Measurements from ENCODE around the gene HIVEP3.

Gene HIVEP3

GRCh38 chr1:41661428-41662060, 257.2 kb downstream of the HIVEP3 start:
- DNase-seq, result no peak

- DNase-seq, result no peak
Observed at GRCh38 chr1:41660570-41661427, 257.9 kb downstream of the HIVEP3 start.

GRCh38 chr1:41659903-41660302, 258.8 kb downstream of the HIVEP3 start:
- DNase-seq, result no peak

GRCh38 chr1:41659159-41659495, 259.6 kb downstream of the HIVEP3 start:
- no peak for DNase-seq

GRCh38 chr1:41658431-41659158, 260.1 kb downstream of the HIVEP3 start:
- peak in 1 of 2 donors; percentile 31 for DNase-seq

- DNase-seq, result no peak
Observed at GRCh38 chr1:41657679-41658295, 260.9 kb downstream of the HIVEP3 start.

- no peak for DNase-seq
Observed at GRCh38 chr1:41656825-41657500, 261.8 kb downstream of the HIVEP3 start.

GRCh38 chr1:41656068-41656467, 262.7 kb downstream of the HIVEP3 start:
- DNase-seq, result no peak

- DNase-seq, result no peak
Observed at GRCh38 chr1:41655632-41656031, 263.1 kb downstream of the HIVEP3 start.

- no peak for DNase-seq
Observed at GRCh38 chr1:41653574-41653973, 265.1 kb downstream of the HIVEP3 start.

- DNase-seq, result no peak
Observed at GRCh38 chr1:41652384-41653265, 266.1 kb downstream of the HIVEP3 start.

- DNase-seq, result peak in 1 of 2 donors; percentile 31
Observed at GRCh38 chr1:41650028-41650880, 268.5 kb downstream of the HIVEP3 start.

- no peak for DNase-seq
Observed at GRCh38 chr1:41649396-41650027, 269.2 kb downstream of the HIVEP3 start.

- DNase-seq, result no peak
Observed at GRCh38 chr1:41648844-41649243, 269.9 kb downstream of the HIVEP3 start.

GRCh38 chr1:41648230-41648629, 270.5 kb downstream of the HIVEP3 start:
- no peak for DNase-seq

- DNase-seq, result no peak
Observed at GRCh38 chr1:41647221-41648135, 271.2 kb downstream of the HIVEP3 start.

- DNase-seq, result no peak
Observed at GRCh38 chr1:41646186-41646585, 272.5 kb downstream of the HIVEP3 start.

GRCh38 chr1:41645062-41645461, 273.7 kb downstream of the HIVEP3 start:
- no peak for DNase-seq
